Measurements from ENCODE around the gene POLR2I.
A peak's percentile ranks its signal among the peaks of the same experiment; 100 is the strongest.
"Not testable (repeated sequence)": the region's sequence is repeated elsewhere in the genome, so short reads cannot be mapped to it uniquely, and the experiment has no call there.

POLR2I gene

GRCh38 chr19:36101550-36102327 lies 12.9 kb downstream of the POLR2I start:
- no peak for DNase-seq (ENCODE audit: low read depth in 2 of 2)

- no peak for DNase-seq (ENCODE audit: low read depth in 2 of 2)
Measured at GRCh38 chr19:36100476-36100875, 14.2 kb downstream of the POLR2I start.

- no peak for DNase-seq (ENCODE audit: low read depth in 2 of 2)
Measured at GRCh38 chr19:36099166-36099785, 15.4 kb downstream of the POLR2I start.

GRCh38 chr19:36097036-36097435 lies 17.6 kb downstream of the POLR2I start:
- DNase-seq (ENCODE audit: low read depth in 2 of 2): no peak

GRCh38 chr19:36093687-36094086 lies 21.0 kb downstream of the POLR2I start:
- no peak for DNase-seq (ENCODE audit: low read depth in 2 of 2)

- DNase-seq (ENCODE audit: low read depth in 2 of 2): peak in 1 of 2 donors; percentile 23
Measured at GRCh38 chr19:36093146-36093662, 21.5 kb downstream of the POLR2I start.

GRCh38 chr19:36092566-36092965 lies 22.1 kb downstream of the POLR2I start:
- DNase-seq (ENCODE audit: low read depth in 2 of 2): no peak

GRCh38 chr19:36090910-36091695 lies 23.6 kb downstream of the POLR2I start:
- DNase-seq (ENCODE audit: low read depth in 2 of 2): no peak

GRCh38 chr19:36089847-36090246 lies 24.8 kb downstream of the POLR2I start:
- no peak for DNase-seq (ENCODE audit: low read depth in 2 of 2)

- DNase-seq (ENCODE audit: low read depth in 2 of 2): no peak
Measured at GRCh38 chr19:36086326-36086725, 28.3 kb downstream of the POLR2I start.

- DNase-seq (ENCODE audit: low read depth in 2 of 2): no peak
Measured at GRCh38 chr19:36084231-36085009, 30.3 kb downstream of the POLR2I start.

GRCh38 chr19:36082916-36083315 lies 31.8 kb downstream of the POLR2I start:
- no peak for DNase-seq (ENCODE audit: low read depth in 2 of 2)

- no peak for DNase-seq (ENCODE audit: low read depth in 2 of 2)
Measured at GRCh38 chr19:36081894-36082293, 32.8 kb downstream of the POLR2I start.

GRCh38 chr19:36081385-36081784 lies 33.3 kb downstream of the POLR2I start:
- no peak for DNase-seq (ENCODE audit: low read depth in 2 of 2)

- no peak for DNase-seq (ENCODE audit: low read depth in 2 of 2)
Measured at GRCh38 chr19:36079389-36079945, 35.2 kb downstream of the POLR2I start.

GRCh38 chr19:36073121-36073876 lies 41.4 kb downstream of the POLR2I start:
- no peak for DNase-seq (ENCODE audit: low read depth in 2 of 2)

- no peak for DNase-seq (ENCODE audit: low read depth in 2 of 2)
Measured at GRCh38 chr19:36072081-36072480, 42.6 kb downstream of the POLR2I start.

GRCh38 chr19:36068810-36069499 lies 45.7 kb downstream of the POLR2I start:
- not testable (repeated sequence) for DNase-seq (ENCODE audit: low read depth in 2 of 2)

GRCh38 chr19:36067681-36068080 lies 47.0 kb downstream of the POLR2I start:
- no peak for DNase-seq (ENCODE audit: low read depth in 2 of 2)

- DNase-seq (ENCODE audit: low read depth in 2 of 2): no peak
Measured at GRCh38 chr19:36064826-36065225, 49.8 kb downstream of the POLR2I start.

Data from stimulated activated CD8-positive, alpha-beta memory T cell treated with anti-CD3 and anti-CD28 coated beads, Interleukin-15, amount 100 ng/mL, for 48 hours (primary cell).